Astrocyte (in vitro differentiated cells and primary cell): ENCODE data around the gene PPP1R14B.

ENCODE experiments used
- CTCF ChIP-seq: IDR thresholded peaks from 2 replicates; pipeline ENCODE4 v1.5.1; 2011; ENCODE audit warnings: low read depth, mild to moderate bottlenecking, inconsistent platforms, low read length, moderate library complexity; ENCODE audit not compliant: insufficient read depth
- EZH2 ChIP-seq: IDR thresholded peaks from 2 replicates; pipeline ENCODE4 v1.6.1; 2012; ENCODE audit warnings: mild to moderate bottlenecking, low read length, inconsistent platforms; ENCODE audit not compliant: insufficient read depth

DNA sequence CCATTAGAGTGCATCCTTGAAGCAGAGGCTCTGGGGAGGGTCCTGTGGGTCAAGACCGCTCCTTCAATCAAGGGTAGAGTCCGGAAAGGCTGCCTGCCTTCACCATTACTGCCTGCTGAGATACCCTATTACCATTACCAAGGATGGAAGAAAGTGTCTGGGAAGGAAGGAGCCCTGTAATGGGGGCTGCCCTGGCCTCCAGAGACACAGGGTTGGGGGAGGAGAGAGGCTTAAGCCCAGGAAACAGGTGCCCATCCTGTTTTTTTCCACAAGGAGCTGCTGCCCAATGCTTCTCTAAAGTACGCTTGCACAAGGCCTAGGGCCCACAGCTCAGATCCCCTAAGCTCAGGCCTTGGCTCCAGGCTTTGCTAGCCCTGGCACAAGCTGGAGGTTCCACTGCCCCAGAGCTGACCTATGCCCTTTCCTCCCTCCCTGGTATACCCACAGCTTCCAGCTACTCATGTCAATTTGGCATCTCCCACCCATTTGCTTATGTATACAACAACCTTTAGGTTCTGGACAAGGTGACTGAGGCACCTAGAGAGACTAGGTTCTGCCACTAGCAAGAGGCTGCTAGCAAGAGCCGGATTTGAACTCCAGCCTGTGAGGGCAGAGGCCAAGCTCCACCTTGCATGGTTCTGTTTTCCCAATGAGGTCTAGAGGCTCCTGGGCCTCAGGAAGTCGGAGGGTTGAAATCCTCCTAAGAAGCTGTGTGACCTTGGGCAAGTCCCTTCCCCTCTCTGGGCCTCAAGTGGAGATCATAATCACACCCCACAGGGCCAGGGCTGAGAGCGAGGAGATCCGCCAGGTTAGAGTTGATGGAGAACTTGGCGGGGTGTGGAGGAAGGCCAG, 3.0 kb upstream of the PPP1R14B start:
- no peak for TF ChIP-seq CTCF
- TF ChIP-seq EZH2 = no peak
